Measurements from ENCODE around the gene ZNF629. TPM values are rescaled to one million over a fixed set of nuclear protein-coding genes. Genes with fewer than 3 reads are reported as not detected.

ZNF629 gene
- total and polyA plus RNA-seq, 2 experiments from 2014 or later: 5.0 to 12.2 TPM

- Histone ChIP-seq H3K9me3 (ENCODE audit: low read depth) (no peaks in the 10 kb centered on the region), H3K4me2 (ENCODE audit: unreplicated experiment) (no peak overlapping the region), H3K79me2 (ENCODE audit: insufficient read depth) (no peaks in the 10 kb centered on the region), H3F3A (ENCODE audit: insufficient read depth) (peaks cover 8% of the 10 kb centered on the region), H3K4me3 (no peak overlapping the region), H3K27me3 (replicated peaks; ENCODE audit: insufficient read depth) (no peaks in the 10 kb centered on the region), H3K27ac (no peak overlapping the region), H3K9ac (no peak overlapping the region), H4K20me1 (ENCODE audit: insufficient read depth) (no peaks in the 10 kb centered on the region), H3K9me2 (ENCODE audit: insufficient read depth) (no peaks in the 10 kb centered on the region), H3K36me3 (ENCODE audit: low read depth) (no peaks in the 10 kb centered on the region), H3K4me1 (ENCODE audit: insufficient read depth) (0 out of 2 replicates have a peak, but pooled peaks cover 3% of the 10 kb centered on the region), H2AFZ (no peak overlapping the region)
- DNase-seq: no peak
- in situ Hi-C loops (cut with MboI): no loop called here
- 94 to 95% methylated on average over 18 to 20 of the region's 20 CpGs for WGBS, 2 experiments (ENCODE audit: low coverage in 1 of 2, low lambda C conversion rate in 2 of 2, missing lambda C conversion rate in 2 of 2)
- TF ChIP-seq EZH2phosphoT487 (IDR thresholded peaks at IDR 0.05; ENCODE audit: insufficient read depth, low read depth) (no peak), EZH2 (IDR thresholded peaks at IDR 0.05; ENCODE audit: insufficient read depth, poor library complexity, severe bottlenecking) (no peak)
Observed at GRCh38 chr16:30755955-30756780, 30.8 kb downstream of the ZNF629 start.

- WGBS, 2 experiments (ENCODE audit: low coverage in 1 of 2, low lambda C conversion rate in 2 of 2, missing lambda C conversion rate in 2 of 2): 78 to 80% methylated on average over 4 of the region's 4 CpGs
- in situ Hi-C loops (cut with MboI): no loop called here
- H3K79me2 ChIP-seq (ENCODE audit: insufficient read depth): peaks cover 19% of the 10 kb centered on the region
Observed at GRCh38 chr16:30753596-30753995, 33.4 kb downstream of the ZNF629 start.

GRCh38 chr16:30750876-30751465 lies 36.0 kb downstream of the ZNF629 start:
- no peak overlapping the region for H3K9ac ChIP-seq
- TF ChIP-seq EZH2phosphoT487 (IDR thresholded peaks at IDR 0.05; ENCODE audit: insufficient read depth, low read depth) (no peak), EZH2 (IDR thresholded peaks at IDR 0.05; ENCODE audit: insufficient read depth, poor library complexity, severe bottlenecking) (no peak)
- no peak overlapping the region for H3K4me2 ChIP-seq (ENCODE audit: unreplicated experiment)
- no peak for DNase-seq
- no peak overlapping the region for H3K27ac ChIP-seq
- no peaks in the 10 kb centered on the region for H3K9me3 ChIP-seq (ENCODE audit: low read depth)
- in situ Hi-C loops (cut with MboI): no loop called here
- H3K4me1 ChIP-seq (ENCODE audit: insufficient read depth): peaks cover 10% of the 10 kb centered on the region
- H3K9me2 ChIP-seq (ENCODE audit: insufficient read depth): no peaks in the 10 kb centered on the region
- H3K27me3 ChIP-seq (replicated peaks; ENCODE audit: insufficient read depth): no peaks in the 10 kb centered on the region
- H3K4me3 ChIP-seq: no peak overlapping the region
- H3F3A ChIP-seq (ENCODE audit: insufficient read depth): peaks cover 14% of the 10 kb centered on the region
- peaks cover 19% of the 10 kb centered on the region for H3K79me2 ChIP-seq (ENCODE audit: insufficient read depth)
- 95 to 97% methylated on average over 20 of the region's 20 CpGs for WGBS, 2 experiments (ENCODE audit: low coverage in 1 of 2, low lambda C conversion rate in 2 of 2, missing lambda C conversion rate in 2 of 2)
- no peaks in the 10 kb centered on the region for H4K20me1 ChIP-seq (ENCODE audit: insufficient read depth)
- H2AFZ ChIP-seq: no peak overlapping the region
- H3K36me3 ChIP-seq (ENCODE audit: low read depth): no peaks in the 10 kb centered on the region

More at GRCh38 chr16:30753596-30753995, 33.4 kb downstream of the ZNF629 start:
- H3K27me3 ChIP-seq (replicated peaks; ENCODE audit: insufficient read depth): no peaks in the 10 kb centered on the region
- no peak overlapping the region for H3K9ac ChIP-seq
- no peak overlapping the region for H2AFZ ChIP-seq
- no peak overlapping the region for H3K4me3 ChIP-seq
- H3K36me3 ChIP-seq (ENCODE audit: low read depth): no peaks in the 10 kb centered on the region
- H3K27ac ChIP-seq: no peak overlapping the region
- no peak overlapping the region for H3K4me2 ChIP-seq (ENCODE audit: unreplicated experiment)
- no peaks in the 10 kb centered on the region for H3F3A ChIP-seq (ENCODE audit: insufficient read depth)
- no peaks in the 10 kb centered on the region for H3K9me2 ChIP-seq (ENCODE audit: insufficient read depth)
- TF ChIP-seq EZH2 (IDR thresholded peaks at IDR 0.05; ENCODE audit: insufficient read depth, poor library complexity, severe bottlenecking) (no peak), EZH2phosphoT487 (IDR thresholded peaks at IDR 0.05; ENCODE audit: insufficient read depth, low read depth) (no peak)
- no peaks in the 10 kb centered on the region for H3K4me1 ChIP-seq (ENCODE audit: insufficient read depth)
- no peaks in the 10 kb centered on the region for H4K20me1 ChIP-seq (ENCODE audit: insufficient read depth)
- H3K9me3 ChIP-seq (ENCODE audit: low read depth): no peaks in the 10 kb centered on the region
- no peak for DNase-seq

DNA sequence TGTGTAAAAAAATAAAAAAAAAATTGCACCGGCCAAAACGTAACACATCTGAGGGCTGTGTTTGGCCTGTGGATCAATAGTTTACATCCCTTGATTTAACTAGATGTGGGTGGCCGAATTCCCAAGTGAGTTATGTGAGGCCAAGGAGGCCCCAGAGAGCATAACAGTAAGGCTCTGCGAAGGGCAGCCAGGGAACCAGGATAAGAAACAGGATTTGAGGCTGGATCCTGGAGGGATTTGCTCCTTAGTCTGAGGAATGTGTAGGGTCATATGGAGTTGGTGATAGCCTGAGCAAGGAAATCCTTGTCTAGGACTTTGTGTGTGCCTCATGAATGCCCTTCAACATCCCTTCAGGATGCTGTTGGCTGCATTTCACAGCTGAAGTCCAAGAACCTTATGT lies 36.8 kb downstream of the ZNF629 start:
- Histone ChIP-seq H3K4me1 (ENCODE audit: insufficient read depth) (peaks cover 10% of the 10 kb centered on the region), H2AFZ (no peak overlapping the region), H3K9ac (no peak overlapping the region), H3F3A (ENCODE audit: insufficient read depth) (peaks cover 19% of the 10 kb centered on the region), H3K27ac (no peak overlapping the region), H3K36me3 (ENCODE audit: low read depth) (peaks cover under 1% of the 10 kb centered on the region; the same call in 1 of the 2 replicates), H3K4me2 (ENCODE audit: unreplicated experiment) (no peak overlapping the region), H3K27me3 (replicated peaks; ENCODE audit: insufficient read depth) (no peaks in the 10 kb centered on the region), H3K79me2 (ENCODE audit: insufficient read depth) (peaks cover 19% of the 10 kb centered on the region), H3K9me3 (ENCODE audit: low read depth) (no peaks in the 10 kb centered on the region), H3K4me3 (no peak overlapping the region), H4K20me1 (ENCODE audit: insufficient read depth) (no peaks in the 10 kb centered on the region), H3K9me2 (ENCODE audit: insufficient read depth) (no peaks in the 10 kb centered on the region)
- in situ Hi-C loops (cut with MboI): no loop called here
- no peak for DNase-seq
- WGBS, 2 experiments (ENCODE audit: low coverage in 1 of 2, low lambda C conversion rate in 2 of 2, missing lambda C conversion rate in 2 of 2): 77 to 90% methylated on average over 4 of the region's 4 CpGs
- no peak for TF ChIP-seq EZH2 (IDR thresholded peaks at IDR 0.05; ENCODE audit: insufficient read depth, poor library complexity, severe bottlenecking)
